GM19395 (cell line): ENCODE measurements around the gene GNA12.
"Not testable (repeated sequence)": the region's sequence is repeated elsewhere in the genome, so short reads cannot be mapped to it uniquely, and the experiment has no call there.

Experiments
- ATAC-seq: cut with Tn5 transposase; IDR thresholded peaks from one replicate; pipeline ENCODE4 v1.9.1; 2021; ENCODE audit warnings: mild to moderate bottlenecking, moderate library complexity; ENCODE audit not compliant: unreplicated experiment

GNA12 gene

GRCh38 chr7:2732388-2732787 is 111.7 kb downstream of the GNA12 start:
- ATAC-seq, result no peak

DNA sequence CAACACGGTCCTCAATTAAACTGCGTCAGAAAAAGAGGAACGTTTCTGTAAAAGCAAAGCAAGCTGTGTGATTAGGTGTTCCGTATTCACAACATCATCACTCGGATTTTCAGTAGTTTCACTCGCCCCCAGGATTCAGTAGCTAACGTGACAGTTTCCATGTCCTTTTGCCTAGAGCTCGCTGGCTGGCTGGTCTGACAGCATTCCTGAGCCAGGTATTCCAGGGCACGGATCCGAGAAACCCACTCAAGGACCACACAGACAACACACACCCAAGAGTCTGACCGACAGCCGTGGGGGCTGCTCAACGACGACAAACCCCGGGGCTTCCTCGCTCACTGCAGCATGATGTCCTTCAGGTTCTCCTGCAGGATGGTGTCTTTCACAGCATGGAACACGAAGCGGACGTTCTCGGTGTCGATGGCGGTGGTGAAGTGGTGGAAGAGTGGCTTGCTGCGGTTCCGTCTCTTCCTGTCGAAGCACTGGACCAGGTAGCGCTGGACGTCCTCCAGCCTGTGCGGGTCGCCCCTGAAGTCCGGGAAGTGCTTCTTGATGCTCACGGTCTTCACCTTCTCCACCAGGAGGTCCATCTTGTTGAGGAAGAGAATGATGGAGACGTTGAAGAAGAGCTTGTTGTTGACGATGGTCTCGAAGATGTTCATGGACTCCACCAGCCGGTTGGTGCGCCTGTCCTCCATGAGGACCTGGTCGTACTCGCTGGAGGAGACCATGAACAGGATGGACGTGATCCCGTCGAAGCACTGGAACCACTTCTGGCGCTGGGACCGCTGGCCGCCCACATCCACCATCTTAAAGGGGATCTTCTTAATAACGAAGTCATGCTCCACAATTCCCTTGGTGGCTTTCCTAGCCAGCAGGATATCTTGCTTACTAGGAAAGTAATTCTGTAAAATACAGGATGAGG is 113.0 kb downstream of the GNA12 start:
- no peak for ATAC-seq

- no peak for ATAC-seq
These were observed 114.0 kb downstream of the GNA12 start for GRCh38 chr7:2729893-2730716.

GRCh38 chr7:2729031-2729892 is 114.8 kb downstream of the GNA12 start:
- ATAC-seq, result no peak

DNA sequence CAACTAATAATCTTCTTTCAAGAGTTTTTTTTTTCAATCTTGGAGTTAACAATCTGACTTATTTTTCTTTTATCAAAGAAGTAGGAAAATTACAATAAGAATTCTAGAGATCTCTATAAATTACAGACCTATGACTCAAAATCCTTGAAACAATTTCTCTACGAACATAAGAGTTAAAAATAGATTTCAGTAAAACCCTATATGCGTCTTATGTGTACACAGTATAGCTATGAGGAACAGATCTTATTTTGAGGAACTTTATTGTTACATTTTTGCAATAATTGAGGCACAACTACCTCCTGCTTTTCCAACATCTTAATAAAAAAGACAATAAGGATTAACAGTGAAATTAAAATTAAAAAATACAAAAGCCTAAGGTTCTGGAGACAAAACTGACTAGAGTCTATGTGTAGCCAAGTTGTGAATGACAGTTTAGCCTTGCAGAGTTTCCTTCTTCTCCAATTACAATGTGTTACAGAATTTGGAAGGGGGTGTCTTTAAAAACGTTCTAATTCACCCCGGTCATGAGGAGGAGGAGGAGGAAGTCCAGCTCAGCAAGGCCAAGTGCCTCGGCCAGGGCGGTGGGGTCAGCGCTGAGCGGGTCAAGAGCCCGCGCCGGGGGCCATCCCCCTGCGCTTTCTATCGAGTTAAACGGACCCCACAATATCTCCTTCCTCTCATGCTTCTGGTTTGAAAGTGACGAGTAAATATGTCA is 115.6 kb downstream of the GNA12 start:
- ATAC-seq, result no peak

DNA sequence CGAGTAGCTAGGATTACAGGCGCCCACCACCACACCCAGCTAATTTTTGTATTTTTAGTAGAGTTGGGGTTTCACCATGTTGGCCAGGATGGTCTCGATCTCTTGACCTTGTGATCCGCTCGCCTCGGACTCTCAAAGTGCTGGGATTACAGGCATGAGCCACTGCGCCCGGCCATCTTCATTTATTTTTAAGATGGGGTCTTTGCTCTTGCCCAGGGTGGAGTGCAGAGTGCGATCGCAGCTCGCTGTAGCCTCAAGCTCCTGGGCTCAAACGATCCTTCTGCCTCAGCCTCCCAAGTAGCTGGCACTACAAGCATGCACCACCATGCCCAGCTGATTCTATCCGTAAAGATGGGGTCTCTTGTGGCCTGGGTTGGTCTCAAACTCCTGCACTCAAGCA is 116.9 kb downstream of the GNA12 start:
- not testable (repeated sequence) for ATAC-seq

DNA sequence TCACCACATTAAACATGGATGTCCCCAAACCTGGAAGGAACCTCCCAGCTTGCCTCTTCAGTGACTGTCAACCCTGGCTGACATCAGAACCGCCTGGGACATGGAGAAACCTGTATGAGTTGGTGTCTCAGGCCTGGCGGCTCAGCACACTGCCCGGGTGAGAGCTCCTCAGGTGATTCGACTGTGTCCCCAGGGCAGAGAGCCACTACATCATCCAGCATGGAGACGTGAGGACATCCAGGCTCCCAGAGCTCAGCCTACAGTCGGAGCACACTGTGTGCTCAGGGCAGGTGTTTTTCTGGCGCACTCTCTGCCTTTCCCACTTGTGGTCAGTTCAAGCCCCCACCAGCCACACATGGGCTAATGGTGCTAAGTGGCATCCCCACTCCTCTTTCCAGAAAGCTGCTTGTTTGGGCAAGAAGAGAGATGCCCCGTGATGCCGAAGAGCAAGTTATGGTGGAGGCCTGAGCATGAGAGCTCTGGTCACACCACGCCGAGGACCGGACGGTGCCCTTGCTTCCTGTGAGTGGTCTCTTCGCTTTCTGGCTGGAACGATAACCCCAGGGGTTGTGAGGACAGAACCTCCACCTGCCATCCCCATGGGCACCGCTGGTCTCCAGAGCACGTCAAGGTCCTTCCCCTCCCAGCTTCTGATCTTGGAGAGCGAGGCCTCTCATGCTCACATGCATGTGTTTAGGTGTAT is 117.6 kb downstream of the GNA12 start:
- ATAC-seq, result no peak

- ATAC-seq, result no peak
These were observed 118.7 kb downstream of the GNA12 start for GRCh38 chr7:2725178-2726105.

DNA sequence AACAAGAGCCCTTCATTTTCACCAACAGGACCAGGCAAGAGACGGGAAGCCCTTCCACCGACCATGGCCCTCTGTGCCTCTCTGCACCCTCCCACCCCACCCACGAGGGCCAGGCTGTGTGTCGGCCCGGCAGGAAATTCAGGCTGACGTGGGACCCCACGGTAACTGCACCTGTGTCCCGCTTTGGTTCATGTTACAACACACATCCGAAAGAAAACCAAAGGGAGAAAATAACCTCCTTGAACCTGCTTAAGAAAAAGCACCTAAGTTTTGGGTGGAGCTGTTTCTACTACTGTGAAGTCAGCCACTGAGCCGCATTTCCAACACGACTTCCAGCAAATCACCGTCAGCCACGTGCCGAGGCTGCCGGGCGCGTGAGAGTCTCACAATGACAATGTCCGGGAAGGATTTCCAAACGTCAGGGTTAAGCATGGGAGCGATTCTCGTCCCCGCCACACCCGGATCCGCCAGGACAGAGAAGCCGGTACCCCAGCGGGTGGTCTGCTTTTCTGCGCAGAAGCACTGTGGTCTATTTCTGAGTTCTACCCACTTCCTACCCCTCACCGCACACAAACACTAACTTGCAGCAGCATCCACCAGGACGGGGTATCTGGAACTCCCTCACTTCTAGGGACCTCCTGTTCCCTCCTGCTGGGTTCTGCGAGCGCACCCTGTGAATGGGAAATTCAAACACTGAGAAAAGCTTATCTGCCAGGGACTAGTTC is 119.5 kb downstream of the GNA12 start:
- ATAC-seq, result no peak

DNA sequence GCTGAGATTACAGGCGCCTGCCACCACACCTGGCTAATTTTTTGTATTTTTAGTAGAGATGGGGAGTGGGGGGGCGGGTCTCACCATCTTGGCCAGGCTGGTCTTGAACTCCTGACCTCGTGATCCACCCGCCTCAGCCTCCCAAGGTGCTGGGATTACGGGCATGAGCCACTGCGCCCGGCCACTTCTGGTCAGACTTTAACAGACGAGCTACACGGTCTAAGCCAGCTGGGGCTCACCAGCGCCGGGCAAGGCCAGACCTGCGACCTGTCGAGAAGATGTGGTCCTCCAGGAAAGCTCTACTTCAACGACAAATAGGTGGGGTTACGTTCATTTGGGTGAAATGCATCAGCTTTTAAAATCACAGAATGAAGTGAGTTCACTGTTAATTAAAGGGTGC is 120.1 kb downstream of the GNA12 start:
- not testable (repeated sequence) for ATAC-seq

- ATAC-seq, result no peak
These were observed 120.8 kb downstream of the GNA12 start for GRCh38 chr7:2723138-2723850.

DNA sequence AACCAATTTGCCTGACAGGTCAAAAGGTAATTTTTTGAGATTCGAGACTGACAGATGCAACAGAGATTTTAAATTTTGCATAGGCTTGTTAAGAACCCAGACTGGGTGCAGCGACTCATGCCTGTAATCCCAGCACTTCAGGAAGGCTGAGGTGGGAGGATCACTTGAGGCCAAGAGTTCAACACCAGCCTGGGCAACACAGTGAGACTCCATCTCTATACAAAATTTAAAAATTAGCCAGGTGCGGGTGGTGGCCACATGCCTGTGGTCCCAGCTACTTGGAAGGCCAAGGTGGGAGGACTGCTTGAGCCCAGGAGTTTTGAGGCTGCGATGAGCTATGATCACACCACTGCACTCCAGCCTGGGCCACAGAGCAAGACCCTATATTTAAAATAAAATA is 121.5 kb downstream of the GNA12 start:
- ATAC-seq, result no peak

DNA sequence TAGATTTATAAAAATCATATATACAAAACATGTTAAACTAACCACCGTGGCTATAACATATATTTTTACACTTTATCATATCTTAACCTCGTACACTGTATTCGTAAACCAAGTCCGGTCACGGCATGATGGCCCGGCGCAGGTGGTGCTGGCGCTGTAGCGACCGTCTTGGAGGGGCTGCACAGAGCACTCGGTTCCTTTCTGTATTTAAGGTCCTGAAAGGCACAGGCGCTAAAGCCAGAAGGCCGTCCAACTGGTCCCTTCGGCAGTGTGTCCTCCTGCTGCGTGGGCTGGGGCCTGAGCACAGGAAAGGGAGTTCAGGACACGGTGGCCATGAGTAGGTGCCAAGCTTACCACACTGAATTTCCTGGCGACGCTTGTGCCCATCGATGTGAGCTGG is 122.3 kb downstream of the GNA12 start:
- no peak for ATAC-seq

DNA sequence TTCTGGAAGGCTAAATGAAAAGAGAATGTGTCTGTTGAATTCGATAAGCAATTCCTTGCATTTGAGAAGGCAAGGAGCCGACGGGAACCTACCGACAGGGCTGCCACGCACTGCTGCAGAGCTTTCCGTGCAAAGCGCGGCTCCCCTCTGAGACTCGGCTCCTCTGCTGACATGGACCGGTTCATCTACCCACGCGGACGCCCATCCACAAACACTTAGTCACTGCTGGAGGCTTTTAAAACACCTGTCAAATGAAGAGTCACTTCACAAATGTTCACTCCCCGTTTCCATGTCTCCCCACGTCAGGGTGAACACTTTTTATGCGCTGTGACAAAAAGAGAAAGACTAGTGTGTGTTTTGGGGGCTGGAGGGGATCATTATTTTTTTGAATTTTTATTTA is 124.1 kb downstream of the GNA12 start:
- ATAC-seq, result no peak

DNA sequence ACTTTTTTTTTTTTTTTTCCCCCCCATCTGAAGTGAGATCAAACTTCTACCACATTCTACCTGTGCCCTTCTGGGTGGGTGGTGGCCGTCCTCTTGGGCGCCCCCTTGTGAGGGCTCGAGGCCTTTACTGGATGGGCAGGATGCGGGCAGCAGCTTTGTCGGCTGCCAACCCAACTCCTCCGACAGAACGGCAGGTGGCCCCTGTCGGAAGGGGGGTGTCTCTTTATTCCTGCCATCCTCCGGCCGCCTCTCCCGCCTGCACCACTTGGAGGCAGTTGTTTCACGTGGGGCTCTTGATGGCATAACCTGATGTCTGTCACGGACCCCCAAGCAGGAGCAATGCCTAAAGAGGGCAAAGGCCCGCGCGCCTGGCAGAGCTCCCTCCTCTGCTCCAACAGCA is 125.1 kb downstream of the GNA12 start:
- ATAC-seq, result no peak

DNA sequence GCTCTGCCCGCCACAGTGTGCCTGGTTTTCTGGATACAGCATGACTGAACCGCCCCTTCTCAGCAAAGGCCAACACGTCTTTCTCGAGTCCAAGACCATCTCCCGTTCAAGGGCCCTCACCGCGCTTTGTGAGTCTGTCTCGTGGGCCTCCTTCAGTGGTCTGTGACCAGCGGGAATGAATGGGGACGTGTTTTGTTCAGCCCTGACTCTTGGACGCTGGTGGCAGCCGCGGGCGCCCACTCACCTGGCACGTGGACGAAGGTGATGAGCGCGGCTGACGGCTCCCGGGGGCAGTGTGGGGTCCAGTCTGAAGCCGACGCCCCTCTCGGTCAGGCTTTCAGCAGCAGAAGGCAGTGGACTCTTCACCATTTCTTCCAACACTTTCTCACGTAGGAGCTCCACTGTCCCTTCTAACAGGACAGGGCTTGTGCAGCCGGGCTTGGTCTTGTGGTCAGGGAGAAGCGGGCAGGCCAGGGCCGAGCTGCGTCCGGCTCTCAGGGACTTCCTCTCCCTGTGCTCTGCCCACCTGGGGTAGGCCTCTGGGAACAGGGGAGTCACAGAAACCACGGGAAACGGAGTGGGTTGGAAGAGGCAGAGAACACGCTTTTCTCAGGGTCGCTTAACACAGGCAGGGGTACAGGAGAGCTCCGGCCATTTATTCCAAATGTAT is 125.7 kb downstream of the GNA12 start:
- no peak for ATAC-seq
